ENCODE data around the gene YIF1B.

YIF1B gene

GRCh38 chr19:38303517-38304351, 12.0 kb downstream of the YIF1B start, which contains the start of gene C19orf33:
Gene C19orf33 (plus strand): TSS chr19:38304251. CDS start chr19:38304262, 11 bp downstream.
- no peak for TF ChIP-seq CREB5 (CRISPR knock-in tag; IDR thresholded peaks at IDR 0.05; ENCODE audit: low read depth)
- no peak for TF ChIP-seq ESRRG (CRISPR knock-in tag; IDR thresholded peaks at IDR 0.05)
- no peak for TF ChIP-seq TOX (CRISPR knock-in tag; IDR thresholded peaks at IDR 0.05; ENCODE audit: borderline replicate concordance)
- TF ChIP-seq BACH2 (CRISPR knock-in tag; IDR thresholded peaks at IDR 0.05; ENCODE audit: borderline replicate concordance) = no peak

GRCh38 chr19:38298821-38299680, 16.7 kb downstream of the YIF1B start:
- ATAC-seq = no peak
- no peak for TF ChIP-seq OSR1 (CRISPR knock-in tag; IDR thresholded peaks at IDR 0.05)
- TF ChIP-seq CSDC2 (CRISPR knock-in tag; IDR thresholded peaks at IDR 0.05) = no peak
- no peak for TF ChIP-seq RARB (CRISPR knock-in tag; IDR thresholded peaks at IDR 0.05)
- no peak for TF ChIP-seq SNAI2 (CRISPR knock-in tag; IDR thresholded peaks at IDR 0.05)
- TF ChIP-seq TCF4 (CRISPR knock-in tag; IDR thresholded peaks at IDR 0.05; ENCODE audit: borderline replicate concordance) = no peak
- TF ChIP-seq ZC3H10 (CRISPR knock-in tag; IDR thresholded peaks at IDR 0.05) = no peak
- no peak for TF ChIP-seq GLIS3 (CRISPR knock-in tag; IDR thresholded peaks at IDR 0.05)

More at GRCh38 chr19:38303517-38304351, 12.0 kb downstream of the YIF1B start, which contains the start of gene C19orf33:
- ATAC-seq = no peak

GRCh38 chr19:38294090-38294489, 21.7 kb downstream of the YIF1B start:
- TF ChIP-seq ZFP3 (CRISPR knock-in tag; IDR thresholded peaks at IDR 0.05) (no peak), POU6F1 (CRISPR knock-in tag; IDR thresholded peaks at IDR 0.05; ENCODE audit: borderline replicate concordance, low read depth) (no peak), CSDC2 (CRISPR knock-in tag; IDR thresholded peaks at IDR 0.05) (no peak), SNAI2 (CRISPR knock-in tag; IDR thresholded peaks at IDR 0.05) (no peak), PATZ1 (CRISPR knock-in tag; IDR thresholded peaks at IDR 0.05; ENCODE audit: borderline replicate concordance) (no peak), TCF4 (CRISPR knock-in tag; IDR thresholded peaks at IDR 0.05; ENCODE audit: borderline replicate concordance) (no peak), CREB5 (CRISPR knock-in tag; IDR thresholded peaks at IDR 0.05; ENCODE audit: low read depth) (no peak)
- no peak for ATAC-seq

- no peak for ATAC-seq
- TF ChIP-seq ZNF565 (CRISPR knock-in tag; conservative IDR thresholded peaks at IDR 0.05; ENCODE audit: low read depth) (no peak), TSHZ2 (CRISPR knock-in tag; IDR thresholded peaks at IDR 0.05) (no peak)
Measured at GRCh38 chr19:38293281-38293680, 22.5 kb downstream of the YIF1B start.
